ENCODE data around the gene NRP1.
"Not testable (repeated sequence)": the region's sequence is repeated elsewhere in the genome, so short reads cannot be mapped to it uniquely, and the experiment has no call there.

The NRP1 gene

DNA sequence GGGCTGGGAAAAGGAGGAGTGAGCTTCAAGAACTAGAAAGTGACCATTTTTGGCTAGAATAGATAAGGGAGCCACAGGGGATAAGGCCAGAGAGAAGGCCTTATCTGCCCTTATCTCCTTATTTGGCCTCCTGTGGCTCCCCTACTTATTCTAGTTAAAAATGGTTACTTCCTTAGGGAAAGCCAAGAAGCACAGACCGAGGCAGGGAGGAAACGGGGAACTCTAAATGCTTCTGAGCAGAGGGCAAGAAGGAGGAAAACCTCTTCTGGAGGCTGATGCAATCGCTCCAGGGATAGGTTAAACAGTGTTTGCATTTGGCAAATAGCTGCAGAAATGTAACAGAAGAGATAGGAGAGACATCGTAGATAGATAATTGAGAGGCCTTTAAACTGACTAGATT is 18.6 kb downstream of the NRP1 start:
- DNase-seq, result no peak

DNA sequence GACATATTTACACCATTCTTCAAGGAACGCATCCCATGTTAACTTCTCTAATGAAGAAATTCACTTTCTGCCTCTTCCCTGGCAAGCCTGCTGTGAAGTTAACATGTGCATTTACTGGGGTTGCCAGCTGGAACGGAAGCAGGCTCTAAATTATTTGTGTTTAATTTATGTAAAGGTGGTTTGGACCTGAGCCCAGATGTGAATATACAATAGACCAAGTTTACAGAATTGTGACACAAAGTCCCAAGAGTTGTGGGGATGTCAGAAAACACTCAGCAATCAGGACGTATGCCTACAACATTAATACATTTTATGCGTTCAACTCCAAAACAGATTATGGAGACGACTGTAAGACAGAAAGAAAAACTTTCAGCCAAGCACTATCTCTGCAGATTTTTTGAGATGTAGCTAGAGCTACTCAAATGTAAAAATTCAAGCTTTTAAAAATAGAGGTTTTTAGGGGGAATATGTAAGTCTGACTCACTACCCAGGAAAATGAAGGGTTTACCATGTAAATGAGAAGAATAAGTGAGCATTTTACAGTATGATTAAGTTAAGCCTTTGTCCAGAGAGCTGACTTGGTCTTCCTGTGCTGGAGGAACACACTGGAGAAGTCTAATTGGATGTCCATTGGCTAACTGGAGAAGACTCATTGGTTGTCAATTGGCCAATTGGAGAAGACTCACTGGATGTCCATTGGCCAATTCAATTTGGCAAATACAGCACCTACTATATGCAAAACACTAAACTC is 19.5 kb downstream of the NRP1 start:
- DNase-seq, result no peak

DNA sequence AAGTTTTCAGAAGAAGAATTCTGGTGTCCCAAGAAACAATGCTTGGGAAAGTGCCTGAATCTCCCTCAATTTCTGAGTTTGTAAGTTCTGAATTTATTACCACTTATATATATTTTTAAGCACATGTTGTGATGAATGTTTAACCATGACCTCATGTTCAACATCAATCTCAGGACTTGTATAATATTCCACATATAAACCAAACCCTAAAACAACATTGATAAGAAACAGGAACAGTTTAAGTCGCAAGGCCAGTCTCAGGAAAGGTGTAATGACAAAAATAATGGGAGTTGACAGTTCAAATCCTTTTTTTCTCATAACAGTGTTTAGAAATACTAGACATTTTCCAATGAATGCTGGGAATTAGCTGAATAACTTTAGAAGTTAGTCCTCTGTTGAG is 22.8 kb downstream of the NRP1 start:
- DNase-seq, result no peak

DNA sequence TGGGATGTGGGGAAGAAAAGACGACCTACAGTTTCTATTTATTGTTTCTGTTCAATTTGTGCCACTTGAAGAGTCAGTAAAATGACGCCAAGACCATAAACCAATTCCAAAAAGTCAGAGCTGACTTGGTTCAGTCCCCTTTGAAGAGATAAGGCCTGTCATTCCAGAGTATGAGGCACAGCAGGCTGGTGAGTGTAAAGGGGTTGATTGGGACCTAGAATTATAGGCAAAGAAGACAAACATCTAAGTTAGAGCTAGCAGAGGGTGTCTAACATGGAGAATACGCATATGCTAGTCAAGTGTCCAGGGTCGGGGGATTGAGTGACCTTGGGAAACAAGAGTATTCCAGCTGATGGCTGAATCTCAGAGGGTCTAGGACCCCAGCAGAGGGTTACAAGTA is 23.6 kb downstream of the NRP1 start:
- DNase-seq, result no peak

DNA sequence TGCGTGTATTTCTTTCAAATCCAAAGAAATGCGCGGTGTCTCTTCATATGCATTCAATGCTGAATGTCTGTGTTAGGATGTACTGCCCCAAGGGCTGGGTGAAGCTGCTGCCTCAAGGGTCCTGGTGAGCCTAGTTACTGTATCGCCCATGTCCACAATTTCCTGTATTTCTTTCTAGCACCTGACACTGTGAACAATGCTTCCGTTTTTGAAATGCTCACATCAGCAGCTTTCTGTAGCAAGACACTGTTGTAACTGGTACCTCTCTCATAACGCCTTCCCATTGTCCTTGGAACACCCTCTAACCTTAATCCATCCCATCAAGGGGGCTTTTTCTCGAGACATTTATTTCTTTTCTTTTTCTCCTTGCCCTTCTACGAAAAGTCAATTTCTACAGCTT is 25.1 kb downstream of the NRP1 start:
- DNase-seq, result no peak

DNA sequence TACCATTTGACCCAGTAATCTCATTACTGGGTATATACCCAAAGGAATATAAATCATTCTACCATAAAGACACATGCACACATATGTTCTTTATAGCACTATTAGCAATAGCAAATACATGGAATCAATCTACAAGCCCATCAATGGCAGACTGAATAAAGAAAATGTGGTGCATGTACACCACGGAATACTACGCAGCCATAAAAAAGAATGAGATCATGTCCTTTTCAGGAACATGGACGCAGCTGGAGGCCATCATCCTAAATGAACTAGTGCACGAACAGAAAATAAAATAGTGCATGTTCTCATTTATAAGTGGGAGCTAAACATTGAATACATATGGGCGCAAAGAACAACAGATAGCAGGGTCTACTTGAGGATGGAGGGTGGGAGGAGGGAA is 26.6 kb downstream of the NRP1 start:
- DNase-seq, result no peak

DNA sequence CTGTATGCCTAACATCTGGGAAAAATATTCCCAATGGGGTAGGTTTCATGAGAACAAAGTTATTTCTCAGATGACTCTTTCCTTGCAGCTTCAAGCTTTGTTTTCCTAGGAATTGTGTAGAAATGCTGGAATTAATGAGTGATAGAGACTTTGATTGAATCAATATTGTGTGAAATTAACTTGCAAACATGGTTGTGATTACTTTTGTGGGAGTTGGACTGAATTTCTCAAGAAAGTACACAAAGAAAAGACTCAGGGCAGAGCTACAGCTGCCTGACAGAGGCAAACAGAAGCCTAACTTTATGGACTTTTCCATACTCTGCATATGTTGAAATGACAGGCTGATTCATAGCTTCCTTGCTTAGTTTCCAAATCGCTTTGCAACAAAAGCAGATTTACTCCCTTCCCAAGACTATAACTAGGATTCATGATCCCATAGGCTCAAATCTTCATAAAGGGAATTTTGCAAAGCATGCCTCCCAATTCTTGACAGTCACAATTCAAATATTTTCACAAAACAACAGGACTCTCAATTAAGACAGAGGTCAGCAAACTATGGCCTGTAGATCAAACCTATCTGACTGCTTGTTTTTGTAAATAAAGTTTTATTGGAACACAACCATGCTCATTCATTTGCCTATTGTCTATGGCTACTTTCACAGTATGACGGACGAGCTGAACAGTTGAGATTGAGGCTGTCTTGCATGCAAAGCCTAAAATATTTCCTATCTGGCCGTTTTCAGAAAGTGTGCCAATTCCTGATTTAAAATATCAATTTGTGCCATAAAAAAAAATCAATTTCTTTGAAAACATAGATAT is 27.6 kb downstream of the NRP1 start:
- no peak for DNase-seq

DNA sequence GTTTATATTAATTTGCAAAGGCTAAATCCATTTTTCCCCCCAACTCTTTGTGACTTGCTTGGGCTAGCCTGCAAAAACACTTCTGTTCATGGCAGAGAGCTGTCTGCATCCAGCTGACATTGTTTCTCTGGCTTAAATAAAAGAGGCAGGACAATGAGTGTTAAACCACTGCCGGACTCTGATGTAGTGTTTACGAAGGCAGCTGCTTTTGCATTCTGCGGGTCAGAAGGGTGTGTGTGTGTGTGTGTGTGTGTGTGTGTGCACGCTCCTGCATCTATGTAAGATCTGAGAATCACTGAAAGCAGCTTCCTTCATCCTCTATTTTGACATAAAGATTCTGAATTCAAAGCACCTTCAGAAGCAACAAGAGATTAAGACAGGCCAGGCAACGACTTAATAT is 28.3 kb downstream of the NRP1 start:
- DNase-seq, result no peak

DNA sequence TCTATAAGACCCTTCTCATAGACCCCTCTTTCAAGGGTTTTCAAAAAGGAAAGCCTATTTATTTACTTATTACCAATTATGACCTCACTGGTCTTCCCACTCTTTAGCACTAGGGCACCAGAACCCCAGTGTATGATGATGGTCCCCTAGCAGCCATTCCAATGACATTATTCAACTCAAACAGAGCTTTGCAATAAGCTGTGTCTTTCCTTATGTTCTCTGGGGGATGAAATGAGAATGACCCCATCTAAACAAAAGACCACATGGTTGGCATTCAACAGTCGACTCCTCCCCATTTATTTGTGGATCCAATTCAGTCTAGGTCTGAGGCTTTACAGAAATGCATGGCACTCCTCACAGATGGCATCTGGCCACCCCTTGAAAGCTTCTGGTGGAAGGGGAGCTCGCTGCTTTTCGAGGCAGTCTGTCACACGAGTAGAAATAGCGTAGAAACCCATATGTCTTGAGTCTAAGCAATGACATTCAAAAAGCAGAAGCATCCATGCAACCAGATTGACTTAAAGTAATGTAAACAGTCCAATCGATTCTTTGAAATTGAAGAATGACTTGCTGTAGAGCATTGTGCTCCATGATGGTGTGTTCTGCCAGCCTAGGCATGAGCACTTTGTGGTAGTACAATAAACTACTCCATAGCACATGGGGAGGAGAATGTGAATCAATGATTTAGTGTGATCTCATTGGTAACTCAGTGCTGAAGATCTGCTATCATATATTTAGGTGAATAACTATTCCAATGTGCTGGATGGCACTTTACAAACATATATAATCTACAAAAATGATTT is 29.8 kb downstream of the NRP1 start:
- DNase-seq, result no peak

DNA sequence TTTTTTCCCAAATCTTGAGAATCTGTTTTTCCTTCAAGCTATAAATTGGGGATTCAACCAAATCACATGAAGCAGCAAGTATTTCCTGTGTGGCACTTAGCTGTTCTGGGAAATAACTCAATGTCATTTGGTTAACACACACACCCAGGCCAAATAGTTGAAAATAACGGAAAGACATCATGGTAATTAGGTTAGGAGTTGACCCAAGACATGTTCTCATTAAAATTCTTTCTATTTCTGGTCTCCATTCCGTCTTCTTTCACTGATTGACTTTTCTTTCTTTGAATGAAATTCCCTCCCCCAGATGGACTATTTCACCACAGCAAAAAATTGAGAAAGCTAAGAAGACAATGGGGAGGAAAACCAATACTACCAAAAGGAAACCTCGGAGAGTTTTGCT is 30.5 kb downstream of the NRP1 start:
- no peak for DNase-seq

DNA sequence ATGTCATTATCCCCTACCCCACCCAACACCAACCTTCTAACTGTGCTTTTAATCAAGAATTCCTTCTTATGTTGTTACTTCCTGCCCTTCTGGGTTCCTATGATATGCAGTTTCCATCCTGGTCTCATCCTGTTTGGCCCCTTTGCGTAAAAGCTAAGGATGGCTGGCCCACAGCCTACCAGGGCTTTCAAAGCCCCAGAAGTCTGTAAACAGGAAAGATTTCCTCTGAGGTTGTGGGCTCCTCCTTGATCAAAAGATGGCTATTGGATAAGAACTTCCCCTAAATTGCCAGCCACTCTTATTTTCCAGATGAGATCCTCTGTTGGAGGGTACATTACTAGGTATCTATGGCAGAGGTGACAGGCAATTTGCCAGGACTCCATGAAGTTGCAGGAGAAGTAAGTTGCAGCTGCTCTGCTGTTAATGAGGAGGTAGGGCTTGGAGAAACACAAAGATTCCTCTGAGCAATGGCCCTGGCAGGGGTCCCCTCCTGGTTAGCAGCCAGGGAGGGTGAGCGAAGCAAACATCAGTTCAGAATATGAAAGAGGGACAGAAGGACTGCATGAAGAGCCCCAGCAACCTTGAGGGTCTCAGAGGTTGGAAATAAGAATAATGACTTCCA is 32.1 kb downstream of the NRP1 start:
- no peak for DNase-seq

DNA sequence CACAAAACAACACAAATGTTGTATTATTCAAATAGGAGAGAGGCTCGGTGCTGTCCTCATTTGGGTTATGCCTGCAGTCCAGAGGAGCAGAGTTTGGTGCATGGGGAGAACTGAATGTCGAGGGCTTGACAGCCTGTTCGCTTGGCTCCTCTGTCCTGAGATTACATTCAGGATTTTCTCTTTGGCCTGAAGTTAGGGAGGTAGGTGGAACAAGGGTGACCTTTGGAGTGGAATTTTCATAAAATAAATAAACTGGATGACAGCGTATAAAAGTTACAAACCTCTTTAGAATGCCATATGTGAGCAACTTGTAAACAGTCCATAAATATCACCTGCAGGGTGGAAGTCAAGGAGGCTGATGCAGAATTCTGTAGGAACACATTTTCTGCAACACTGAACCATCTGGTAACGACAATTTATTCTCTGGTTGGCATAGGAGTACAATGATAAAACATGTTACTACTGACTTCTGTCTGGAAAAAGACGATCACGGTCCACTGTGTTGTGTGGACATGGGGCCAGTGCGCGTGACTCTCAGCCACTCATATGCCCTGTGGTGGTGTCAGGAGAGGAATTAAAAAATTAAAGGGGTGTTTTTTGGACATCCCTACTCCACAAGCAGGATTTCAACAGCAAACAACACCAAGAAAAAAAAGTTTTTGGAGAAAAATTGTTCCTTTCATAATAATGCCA is 33.2 kb downstream of the NRP1 start:
- no peak for DNase-seq

DNA sequence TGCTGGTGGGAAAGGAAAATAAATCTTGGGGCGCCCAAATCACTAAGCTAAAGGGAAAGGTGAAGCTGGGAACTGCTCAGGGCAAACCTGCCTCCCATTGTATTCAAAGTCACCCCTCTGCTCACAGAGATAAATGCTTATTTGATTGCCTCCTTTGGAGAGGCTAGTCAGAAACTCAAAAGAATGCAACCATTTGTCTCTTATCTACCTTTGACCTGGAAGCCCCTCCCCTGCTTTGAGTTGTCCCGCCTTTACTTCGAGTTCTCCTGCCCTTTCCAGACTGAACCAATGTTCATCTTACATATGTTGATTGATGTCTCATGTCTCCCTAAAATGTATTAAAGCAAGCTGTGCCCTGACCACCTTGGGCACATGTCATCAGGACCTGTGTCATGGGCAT is 33.9 kb downstream of the NRP1 start:
- not testable (repeated sequence) for DNase-seq

DNA sequence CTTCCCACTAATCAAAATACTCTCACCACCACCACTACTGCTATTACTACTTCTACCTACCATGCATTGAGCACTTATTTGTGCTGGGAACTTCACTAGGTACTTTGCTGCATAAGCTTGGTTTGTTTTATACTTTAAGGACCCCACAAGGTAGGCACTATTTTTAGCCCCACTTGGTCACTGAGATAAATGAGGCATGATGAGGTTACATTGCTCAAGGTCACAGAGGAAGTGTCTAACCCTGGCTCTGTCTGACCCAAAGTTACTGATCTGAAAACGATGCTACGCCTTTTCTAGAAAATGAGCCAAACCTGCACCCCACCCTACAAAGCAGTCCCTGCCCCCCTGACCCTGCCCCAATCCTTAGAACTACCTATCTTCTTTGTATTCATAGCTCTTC is 35.6 kb downstream of the NRP1 start:
- no peak for DNase-seq

DNA sequence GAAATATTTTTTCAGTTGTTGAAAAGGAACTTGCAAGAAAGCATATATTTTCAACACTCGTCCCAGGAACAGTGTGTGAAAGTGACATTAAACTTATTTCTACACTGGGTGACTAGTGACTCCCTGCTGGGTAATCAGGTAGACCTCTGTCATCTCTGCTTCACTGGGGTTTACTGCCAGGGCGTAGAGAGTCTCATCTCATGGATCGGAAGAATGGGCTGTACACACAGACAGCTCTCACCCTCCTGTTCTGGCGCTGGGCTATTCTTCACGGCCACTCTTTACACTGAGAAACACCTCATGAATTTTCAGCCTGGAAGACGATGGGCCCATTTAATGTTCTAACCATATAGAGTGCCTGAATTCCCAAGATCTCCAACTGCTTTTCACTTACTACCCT is 36.4 kb downstream of the NRP1 start:
- DNase-seq, result no peak

DNA sequence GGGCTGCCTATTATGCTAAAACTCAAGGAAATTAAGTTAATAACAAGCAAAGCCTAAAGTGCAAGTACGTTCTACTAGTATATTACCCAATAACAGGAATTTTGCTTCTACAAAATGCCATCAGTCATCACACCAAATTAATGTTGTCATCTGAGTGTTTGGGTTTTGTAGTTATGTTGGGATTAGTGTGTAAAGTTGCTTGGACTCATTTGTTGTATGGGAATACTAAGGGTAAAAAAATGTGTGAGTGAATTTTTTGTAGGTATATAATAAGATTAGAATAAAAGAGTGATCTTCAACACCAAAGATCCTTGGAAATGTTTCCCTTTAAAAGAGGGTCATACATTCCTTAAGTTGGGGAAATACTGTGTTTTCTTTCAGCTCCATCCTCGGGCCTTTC is 38.6 kb downstream of the NRP1 start:
- DNase-seq, result no peak

DNA sequence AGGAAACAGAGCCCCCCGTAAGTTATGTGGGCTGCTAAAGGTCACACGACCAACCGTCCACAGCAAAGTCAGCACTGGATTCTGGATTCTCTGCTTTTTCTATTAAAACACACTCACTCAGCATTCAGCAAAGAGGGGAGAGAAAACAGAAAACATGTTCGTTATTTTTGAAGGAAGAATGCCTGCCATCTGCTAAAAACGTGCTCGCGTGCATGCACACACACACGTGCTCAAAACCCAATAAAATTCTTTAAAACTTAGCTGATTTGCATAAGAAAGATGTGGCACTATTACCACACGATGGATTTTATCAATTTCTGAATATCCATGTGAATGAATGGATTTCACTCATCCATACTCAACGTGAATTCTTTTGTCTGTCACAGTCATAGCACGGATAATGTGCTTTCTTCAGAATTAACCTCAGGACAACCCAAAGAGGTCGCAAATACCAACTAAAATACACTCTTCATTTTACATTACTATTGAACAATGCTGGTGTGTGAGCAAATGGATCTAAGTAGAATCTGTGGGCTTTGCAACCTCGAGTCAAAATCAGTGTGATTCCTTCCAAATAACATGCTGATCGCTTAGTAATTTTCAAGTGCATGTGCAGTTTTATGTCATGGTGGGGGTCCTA is 40.8 kb downstream of the NRP1 start:
- no peak for DNase-seq

DNA sequence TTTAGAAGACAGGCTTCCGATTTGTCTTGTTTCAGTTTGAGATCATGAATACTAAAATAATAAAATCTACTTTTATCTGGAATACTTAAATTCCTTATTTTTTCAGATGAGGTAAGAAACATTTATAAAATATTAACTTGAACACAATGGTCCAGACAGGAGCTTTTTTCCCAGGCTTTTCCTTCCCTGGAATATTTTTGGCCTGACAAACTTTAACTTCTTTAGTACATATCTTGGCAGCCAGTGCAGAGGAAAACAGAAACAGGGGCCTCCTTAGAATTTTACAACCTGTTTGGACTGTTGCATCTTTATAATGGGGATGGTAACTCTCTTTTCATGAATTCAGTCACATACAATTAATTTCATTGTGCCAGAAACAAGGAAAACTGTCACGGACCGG is 41.4 kb downstream of the NRP1 start:
- DNase-seq, result no peak

DNA sequence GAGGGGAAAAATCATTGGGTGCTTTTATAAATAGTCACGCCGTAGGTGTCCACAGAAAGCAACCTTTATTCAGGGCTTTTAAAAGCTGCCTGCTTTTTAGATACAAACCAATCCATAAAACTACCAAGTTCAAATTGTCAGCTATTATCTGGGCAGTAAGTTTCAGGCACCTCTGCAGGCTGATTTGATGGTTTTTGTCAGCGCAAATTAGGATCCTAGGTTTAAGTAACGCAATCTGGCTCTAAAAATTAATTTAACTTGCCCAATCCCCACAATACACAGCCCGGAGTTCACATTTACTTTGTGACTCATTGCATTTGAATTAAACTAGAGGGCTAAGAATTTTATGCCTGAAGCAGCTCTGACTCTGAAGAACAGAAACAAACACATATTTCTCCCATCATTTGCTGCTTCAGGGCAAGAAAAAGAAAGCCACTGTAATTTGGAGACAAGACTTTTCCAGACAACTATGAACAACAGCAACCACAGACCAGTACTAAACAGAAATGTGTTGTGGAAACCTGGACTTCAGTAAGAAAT is 43.3 kb downstream of the NRP1 start:
- no peak for DNase-seq

DNA sequence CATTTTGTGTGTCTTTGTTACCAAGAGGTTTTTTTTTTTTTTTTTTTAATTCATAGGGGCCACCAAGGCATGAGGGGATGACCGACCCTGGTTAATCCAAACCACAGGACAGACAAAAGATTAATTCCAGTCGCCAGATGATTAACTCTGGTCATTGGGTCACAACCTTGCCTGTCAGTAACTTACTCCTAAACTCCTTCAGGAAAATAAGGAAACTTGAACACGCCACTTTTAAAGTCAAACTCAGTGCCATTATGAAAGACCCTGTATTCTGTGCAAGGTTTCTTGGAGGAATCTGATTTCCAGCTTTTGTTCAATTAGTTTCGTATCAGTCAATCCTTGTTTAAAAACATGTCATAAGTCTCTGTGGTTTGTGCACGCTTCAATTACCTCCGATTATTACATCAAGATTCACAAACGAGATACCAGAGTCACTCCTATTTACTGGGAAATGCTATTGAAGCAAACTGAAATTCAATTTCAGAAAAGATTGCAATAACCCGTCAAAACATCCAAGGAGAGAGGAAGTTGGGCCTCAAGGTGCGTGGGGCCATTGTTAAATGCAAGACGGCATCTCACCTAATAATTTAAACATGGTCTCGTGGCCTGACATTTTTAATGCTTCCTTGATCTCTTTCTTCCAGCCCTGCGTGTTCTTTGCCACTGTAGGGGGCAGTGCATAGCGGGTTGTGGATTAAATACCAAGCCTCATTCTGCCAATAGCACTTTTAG is 44.0 kb downstream of the NRP1 start:
- peak; percentile 63 for DNase-seq

DNA sequence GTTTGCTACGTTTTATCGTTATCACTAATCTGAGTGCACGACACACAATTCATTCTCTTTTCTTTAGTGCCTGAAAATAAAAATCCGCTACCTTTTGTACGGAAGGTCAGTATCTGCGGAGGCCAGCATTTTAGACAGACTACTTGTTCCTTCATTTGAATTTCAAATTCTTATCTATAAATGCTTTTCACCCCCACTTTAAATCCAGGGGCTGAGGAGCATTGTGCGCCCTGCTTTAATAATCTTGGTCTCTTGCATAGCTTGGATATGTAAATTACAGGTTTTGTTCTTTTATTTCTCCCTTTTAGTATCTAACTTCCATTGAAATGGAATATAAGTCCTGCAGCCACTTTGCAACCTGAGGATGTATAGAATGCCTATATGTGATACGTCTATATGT is 44.7 kb downstream of the NRP1 start:
- DNase-seq, result no peak

All from retina (tissue), 1 donor.